HFFc6 (cell line): ENCODE data around the gene TMEM255B. TPM values are rescaled to one million over a fixed set of nuclear protein-coding genes. Genes with fewer than 3 reads are reported as not detected.

Experiments used
- DNase-seq: peaks from one replicate; pipeline ENCODE4 v3.0.0-alpha.2; 2018
- H3K27ac Mint-ChIP-seq: 2 replicates; pipeline ENCODE4 v1.8.0; 2020; ENCODE audit warnings: mild to moderate bottlenecking, mixed read lengths
- H3K27me3 Mint-ChIP-seq: 2 replicates; pipeline ENCODE4 v1.8.0; 2021; ENCODE audit warnings: mild to moderate bottlenecking, moderate library complexity, mixed read lengths; ENCODE audit not compliant: insufficient read depth
- H3K36me3 Mint-ChIP-seq: 2 replicates; pipeline ENCODE4 v1.8.0; 2021; ENCODE audit warnings: low read depth, mixed read lengths
- H3K4me1 Mint-ChIP-seq: 2 replicates; pipeline ENCODE4 v1.8.0; 2020; ENCODE audit warnings: low read depth, mixed read lengths
- H3K4me3 Mint-ChIP-seq: 2 replicates; pipeline ENCODE4 v1.8.0; 2020; ENCODE audit warnings: mild to moderate bottlenecking, moderate library complexity, mixed read lengths
- H3K9me3 Mint-ChIP-seq: 2 replicates; pipeline ENCODE4 v1.8.0; 2020; ENCODE audit warnings: mild to moderate bottlenecking, mixed read lengths
- CTCF ChIP-seq: fragments of 200-600 bp; sonication (generic); IDR thresholded peaks from 2 replicates; pipeline ENCODE4 v1.5.0; 2021; ENCODE audit warnings: antibody characterized with exemption, mild to moderate bottlenecking
- total RNA-seq, 6 experiments: library from RNA; stranded (reverse); fragmentation: NEBNext Ultra II Directional; extraction: Animal tissue kit (Norgen Biotek cat#: 25700); gene quantifications; 2 replicates in 1 of 6; 3 replicates in 5 of 6; pipeline ENCODE4 v1.2.3, GENCODE V29; 2021

The TMEM255B gene
- total RNA-seq, 6 experiments from 2014 or later, result 8.2 to 10.3 (median 9.1) TPM

GRCh38 chr13:113817860-113818691 lies 59.0 kb downstream of the TMEM255B start:
- peaks cover 52% of the 10 kb centered on the region for H3K27me3 Mint-ChIP-seq
- TF ChIP-seq CTCF, result no peak
- H3K4me1 Mint-ChIP-seq, result peaks cover 64% of the 10 kb centered on the region
- H3K27ac Mint-ChIP-seq, result peak overlapping the region; percentile 91
- peaks cover 23% of the 10 kb centered on the region for H3K36me3 Mint-ChIP-seq
- H3K9me3 Mint-ChIP-seq, result peaks cover 19% of the 10 kb centered on the region
- H3K4me3 Mint-ChIP-seq, result peak overlapping the region; percentile 77
- no peak for DNase-seq

- no peak overlapping the region for H3K4me3 Mint-ChIP-seq
- H3K4me1 Mint-ChIP-seq, result peaks cover 70% of the 10 kb centered on the region
- peaks cover 19% of the 10 kb centered on the region for H3K9me3 Mint-ChIP-seq
- H3K27me3 Mint-ChIP-seq, result peaks cover 52% of the 10 kb centered on the region
- 0 out of 2 replicates have a peak overlapping the region, but pooled peaks have one; percentile 26 for H3K27ac Mint-ChIP-seq
- DNase-seq, result no peak
- H3K36me3 Mint-ChIP-seq, result peaks cover 29% of the 10 kb centered on the region
- no peak for TF ChIP-seq CTCF
Measured at GRCh38 chr13:113818700-113819295, 59.8 kb downstream of the TMEM255B start.

- peaks cover 67% of the 10 kb centered on the region for H3K4me1 Mint-ChIP-seq
- TF ChIP-seq CTCF, result no peak
- H3K9me3 Mint-ChIP-seq, result peaks cover 19% of the 10 kb centered on the region
- H3K4me3 Mint-ChIP-seq, result no peak overlapping the region
- DNase-seq, result no peak
- H3K36me3 Mint-ChIP-seq, result peaks cover 34% of the 10 kb centered on the region
- peaks cover 50% of the 10 kb centered on the region for H3K27me3 Mint-ChIP-seq
- H3K27ac Mint-ChIP-seq, result no peak overlapping the region
Measured at GRCh38 chr13:113819341-113819730, 60.3 kb downstream of the TMEM255B start.

GRCh38 chr13:113819731-113820715 lies 61.0 kb downstream of the TMEM255B start:
- peaks cover 40% of the 10 kb centered on the region for H3K36me3 Mint-ChIP-seq
- peaks cover 66% of the 10 kb centered on the region for H3K4me1 Mint-ChIP-seq
- H3K27me3 Mint-ChIP-seq, result peaks cover 52% of the 10 kb centered on the region
- peaks cover 19% of the 10 kb centered on the region for H3K9me3 Mint-ChIP-seq
- H3K4me3 Mint-ChIP-seq, result 0 out of 2 replicates have a peak overlapping the region, but pooled peaks have one; percentile 84
- no peak for DNase-seq
- TF ChIP-seq CTCF, result no peak
- H3K27ac Mint-ChIP-seq, result peak overlapping the region; percentile 96
